Measurements from ENCODE around the gene CGB7. TPM values are rescaled to one million over a fixed set of nuclear protein-coding genes. Genes with fewer than 3 reads are reported as not detected.

Gene CGB7
- total RNA-seq, 3 donors from 2014 or later, result not detected

- DNase-seq, result no peak
- no peaks in the 10 kb centered on the region for H3K9me3 ChIP-seq
- H3K4me3 ChIP-seq, result no peak overlapping the region
- TF ChIP-seq, protein P1, sequence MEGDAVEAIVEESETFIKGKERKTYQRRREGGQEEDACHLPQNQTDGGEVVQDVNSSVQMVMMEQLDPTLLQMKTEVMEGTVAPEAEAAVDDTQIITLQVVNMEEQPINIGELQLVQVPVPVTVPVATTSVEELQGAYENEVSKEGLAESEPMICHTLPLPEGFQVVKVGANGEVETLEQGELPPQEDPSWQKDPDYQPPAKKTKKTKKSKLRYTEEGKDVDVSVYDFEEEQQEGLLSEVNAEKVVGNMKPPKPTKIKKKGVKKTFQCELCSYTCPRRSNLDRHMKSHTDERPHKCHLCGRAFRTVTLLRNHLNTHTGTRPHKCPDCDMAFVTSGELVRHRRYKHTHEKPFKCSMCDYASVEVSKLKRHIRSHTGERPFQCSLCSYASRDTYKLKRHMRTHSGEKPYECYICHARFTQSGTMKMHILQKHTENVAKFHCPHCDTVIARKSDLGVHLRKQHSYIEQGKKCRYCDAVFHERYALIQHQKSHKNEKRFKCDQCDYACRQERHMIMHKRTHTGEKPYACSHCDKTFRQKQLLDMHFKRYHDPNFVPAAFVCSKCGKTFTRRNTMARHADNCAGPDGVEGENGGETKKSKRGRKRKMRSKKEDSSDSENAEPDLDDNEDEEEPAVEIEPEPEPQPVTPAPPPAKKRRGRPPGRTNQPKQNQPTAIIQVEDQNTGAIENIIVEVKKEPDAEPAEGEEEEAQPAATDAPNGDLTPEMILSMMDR (IDR thresholded peaks at IDR 0.05), result no peak
- intact Hi-C loops (cut with DNase I, micrococcal nuclease), result no loop called here
- H3K4me1 ChIP-seq (ENCODE audit: low read depth), result no peaks in the 10 kb centered on the region
- peaks cover 6% of the 10 kb centered on the region for H3K36me3 ChIP-seq (ENCODE audit: low read depth)
- no peak for ATAC-seq
These were observed 47.7 kb downstream of the CGB7 start for GRCh38 chr19:49009828-49010227.

DNA sequence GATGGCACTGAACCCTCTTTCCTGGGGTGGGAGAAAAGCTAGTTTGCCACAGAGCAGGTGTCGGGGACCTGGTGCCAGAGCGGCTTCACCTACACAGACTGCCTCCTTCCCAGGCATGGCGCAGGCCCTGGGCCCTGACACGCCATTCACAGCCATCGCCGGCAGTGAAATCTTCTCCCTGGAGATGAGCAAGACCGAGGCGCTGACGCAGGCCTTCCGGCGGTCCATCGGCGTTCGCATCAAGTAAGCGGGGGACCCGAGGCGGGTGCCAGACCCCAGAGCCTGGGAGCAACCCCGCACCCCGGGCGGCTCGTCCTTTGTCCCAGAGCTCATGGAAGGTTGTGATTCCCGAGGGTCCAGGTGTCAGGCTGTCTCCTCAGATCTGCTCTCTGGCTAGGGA lies 50.6 kb downstream of the CGB7 start:
- ATAC-seq (no peak), DNase-seq (no peak)
- TF ChIP-seq, protein P1 (IDR thresholded peaks at IDR 0.05), result no peak
- no peaks in the 10 kb centered on the region for H3K9me3 ChIP-seq
- no peak overlapping the region for H3K4me3 ChIP-seq
- intact Hi-C loops (cut with DNase I, micrococcal nuclease), result no loop called here
- H3K36me3 ChIP-seq (ENCODE audit: low read depth), result peaks cover 6% of the 10 kb centered on the region
- H3K4me1 ChIP-seq (ENCODE audit: low read depth), result no peaks in the 10 kb centered on the region

DNA sequence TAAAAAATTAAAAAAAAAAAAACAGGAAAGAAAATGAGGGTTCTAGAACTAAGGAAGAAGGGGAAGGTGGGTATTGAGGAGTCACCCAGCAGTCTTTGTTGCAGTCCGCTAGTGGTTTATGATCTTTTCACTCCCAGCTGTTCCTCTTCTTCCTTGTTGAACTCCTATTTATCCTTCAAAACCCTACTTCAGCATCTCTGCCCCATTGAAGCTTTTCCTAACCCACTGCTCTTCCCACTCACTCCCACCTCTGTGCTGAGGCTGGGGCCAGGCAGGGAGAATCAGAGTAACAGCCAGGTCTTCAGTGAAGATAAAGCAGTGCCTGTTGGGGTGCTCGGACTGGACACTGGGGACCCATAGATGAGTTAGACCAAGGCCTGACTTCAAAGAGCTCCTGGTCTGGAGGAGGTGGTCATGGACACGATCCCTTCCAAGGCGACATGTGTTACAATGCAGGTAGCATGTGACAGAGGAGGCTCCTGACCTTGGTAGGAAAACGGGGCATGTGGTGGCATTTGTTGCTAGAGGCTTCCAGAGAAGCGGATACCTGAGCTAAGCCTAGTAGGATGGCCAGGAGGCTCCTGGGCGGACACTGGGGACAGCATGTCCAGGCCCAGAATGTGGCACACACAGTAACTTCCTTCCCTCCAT lies 52.5 kb downstream of the CGB7 start:
- Histone ChIP-seq H3K9me3 (no peaks in the 10 kb centered on the region), H3K4me1 (ENCODE audit: low read depth) (no peaks in the 10 kb centered on the region), H3K36me3 (ENCODE audit: low read depth) (peaks cover 6% of the 10 kb centered on the region), H3K4me3 (no peak overlapping the region)
- ATAC-seq (no peak), DNase-seq (no peak)
- TF ChIP-seq, protein P1 (IDR thresholded peaks at IDR 0.05), result no peak
- intact Hi-C loops (cut with DNase I, micrococcal nuclease), result no loop called here

Small RNAs within 50 kb of the gene (microRNA-seq; reads per million reads assigned to microRNA genes)
- not detected for gene MIR6798

Other genes starting within 250 kb of the CGB7 start
- 10 to 100 TPM; 46.6 to 82.6 (median 57.4) TPM for gene BCAT2, start 246.7 kb downstream of the CGB7 start, total RNA-seq
- 10 to 100 TPM in 1 of 3 donors, 1 to 10 TPM in 2; 2.4 to 10.1 (median 2.4) TPM for gene HSD17B14, start 221.3 kb downstream of the CGB7 start, total RNA-seq
- gene PLEKHA4, start 189.1 kb downstream of the CGB7 start, total RNA-seq, result 10 to 100 TPM in 2 of 3 donors, 1 to 10 TPM in 1; 4.6 to 30.2 (median 21.5) TPM
- gene PPP1R15A, start 185.3 kb downstream of the CGB7 start, total RNA-seq, result 10 to 100 TPM; 31.8 to 47.7 (median 44.6) TPM
- under 1 TPM in 1 of 3 donors, not detected in 2; 0.32 TPM for gene TULP2, start 159.0 kb downstream of the CGB7 start, total RNA-seq
- gene NUCB1, start 157.4 kb downstream of the CGB7 start, total RNA-seq, result 100 to 1,000 TPM; 171 to 219 (median 205) TPM
- gene DHDH, start 124.0 kb downstream of the CGB7 start, total RNA-seq, result under 1 TPM in 1 of 3 donors, not detected in 2; 0.52 TPM
- 100 to 1,000 TPM in 2 of 3 donors, 10 to 100 TPM in 1; 90.2 to 128 (median 125) TPM for gene BAX, start 102.9 kb downstream of the CGB7 start, total RNA-seq
- gene FTL, start 92.4 kb downstream of the CGB7 start, total RNA-seq, result 1,000 to 10,000 TPM; 1,659 to 1,792 (median 1,691) TPM
- 10 to 100 TPM; 40.1 to 49.3 (median 40.2) TPM for gene GYS1, start 64.4 kb downstream of the CGB7 start, total RNA-seq
- 10 to 100 TPM; 47.4 to 68.8 (median 57.3) TPM for gene RUVBL2, start 63.9 kb downstream of the CGB7 start, total RNA-seq
- gene LHB, start 40.7 kb downstream of the CGB7 start, total RNA-seq, result under 1 TPM in 1 of 3 donors, not detected in 2; 0.65 TPM
- gene CGB3, start 33.4 kb downstream of the CGB7 start, total RNA-seq, result not detected
- gene CGB2, start 25.9 kb downstream of the CGB7 start, total RNA-seq, result not detected
- gene CGB1, start 20.9 kb downstream of the CGB7 start, total RNA-seq, result not detected
- gene CGB5, start 13.9 kb downstream of the CGB7 start, total RNA-seq, result not detected
- not detected for gene CGB8, start 8.6 kb downstream of the CGB7 start, total RNA-seq
- gene NTF4, start 7.1 kb upstream of the CGB7 start, total RNA-seq, result not detected
- not detected for gene KCNA7, start 14.9 kb upstream of the CGB7 start, total RNA-seq
- gene SNRNP70, start 27.7 kb upstream of the CGB7 start, total RNA-seq, result 100 to 1,000 TPM; 136 to 257 (median 200) TPM
- 10 to 100 TPM in 2 of 3 donors, 1 to 10 TPM in 1; 7.2 to 20.4 (median 11.7) TPM for gene LIN7B, start 56.6 kb upstream of the CGB7 start, total RNA-seq
- 1 to 10 TPM; 1.8 to 3.2 (median 2.1) TPM for gene C19orf73, start 61.4 kb upstream of the CGB7 start, total RNA-seq
- 10 to 100 TPM; 15.1 to 21.4 (median 19.6) TPM for gene PPFIA3, start 61.8 kb upstream of the CGB7 start, total RNA-seq
- 1 to 10 TPM in 2 of 3 donors, under 1 TPM in 1; 0.73 to 1.9 (median 1.2) TPM for gene HRC, start 97.6 kb upstream of the CGB7 start, total RNA-seq
- gene TRPM4, start 100.0 kb upstream of the CGB7 start, total RNA-seq, result 100 to 1,000 TPM; 182 to 398 (median 274) TPM